HTERT RPE-1 (cell line): Measurements from ENCODE around the gene PRPF4.
"Not testable (repeated sequence)": the region's sequence is repeated elsewhere in the genome, so short reads cannot be mapped to it uniquely, and the experiment has no call there.

Experiments
- in situ Hi-C: fragments of 300-500 bp; cut with MboI; formaldehyde crosslinking; loops from 4 replicates; pipeline ENCODE4 v1.14.3; 2020; ENCODE audit warnings: low sequenced_read_pairs

Gene PRPF4

GRCh38 chr9:113275157-113276131 is at the start of gene PRPF4, which contains the start of gene CDC26:
Gene PRPF4, plus strand, starts transcription at chr9:113275658. Its CDS starts 86 bp downstream, at chr9:113275744.
Gene CDC26, minus strand, starts transcription at chr9:113275572. Its CDS starts 3,065 bp downstream, at chr9:113272507.
- in situ Hi-C loops, result no loop called here

- in situ Hi-C loops, result no loop called here
These were observed 48.0 kb upstream of the PRPF4 start for GRCh38 chr9:113227436-113227835.

- in situ Hi-C loops, result no loop called here
These were observed 47.3 kb upstream of the PRPF4 start for GRCh38 chr9:113228130-113228665.

GRCh38 chr9:113231701-113232100 is 43.8 kb upstream of the PRPF4 start:
- in situ Hi-C loops, result no loop called here

- in situ Hi-C loops, result not testable (repeated sequence)
These were observed 39.7 kb upstream of the PRPF4 start for GRCh38 chr9:113235701-113236255.

- in situ Hi-C loops, result no loop called here
These were observed 38.4 kb upstream of the PRPF4 start for GRCh38 chr9:113237026-113237425.

GRCh38 chr9:113238202-113238858 is 37.1 kb upstream of the PRPF4 start:
- in situ Hi-C loops, result no loop called here

- in situ Hi-C loops, result no loop called here
These were observed 36.6 kb upstream of the PRPF4 start for GRCh38 chr9:113238859-113239232.

GRCh38 chr9:113241161-113241560 is 34.3 kb upstream of the PRPF4 start:
- in situ Hi-C loops, result no loop called here

- in situ Hi-C loops, result no loop called here
These were observed 30.9 kb upstream of the PRPF4 start for GRCh38 chr9:113244556-113244955.

- in situ Hi-C loops, result no loop called here
These were observed 29.6 kb upstream of the PRPF4 start for GRCh38 chr9:113245894-113246293.

GRCh38 chr9:113246928-113247327 is 28.5 kb upstream of the PRPF4 start:
- in situ Hi-C loops, result no loop called here

- in situ Hi-C loops, result no loop called here
These were observed 27.8 kb upstream of the PRPF4 start for GRCh38 chr9:113247640-113248039.

GRCh38 chr9:113249661-113250060 is 25.8 kb upstream of the PRPF4 start:
- in situ Hi-C loops, result not testable (repeated sequence)

- in situ Hi-C loops, result no loop called here
These were observed 24.7 kb upstream of the PRPF4 start for GRCh38 chr9:113250807-113251206.

- in situ Hi-C loops, result no loop called here
These were observed 20.5 kb upstream of the PRPF4 start for GRCh38 chr9:113254991-113255390.

- in situ Hi-C loops, result no loop called here
These were observed 20.0 kb upstream of the PRPF4 start for GRCh38 chr9:113255438-113255837.

GRCh38 chr9:113257863-113258262 is 17.6 kb upstream of the PRPF4 start:
- in situ Hi-C loops, result no loop called here

- in situ Hi-C loops, result no loop called here
These were observed 17.2 kb upstream of the PRPF4 start for GRCh38 chr9:113258282-113258681.

- in situ Hi-C loops, result no loop called here
These were observed 13.4 kb upstream of the PRPF4 start for GRCh38 chr9:113261917-113262671.

GRCh38 chr9:113266174-113266573 is 9.3 kb upstream of the PRPF4 start:
- in situ Hi-C loops, result no loop called here
